GM12865 (cell line): Measurements from ENCODE around the gene GPR152.
A peak's percentile ranks its signal among the peaks of the same experiment; 100 is the strongest.
"Not testable (repeated sequence)": the region's sequence is repeated elsewhere in the genome, so short reads cannot be mapped to it uniquely, and the experiment has no call there.

ENCODE experiments used
- DNase-seq: peaks from one replicate; pipeline ENCODE4 v3.0.0; 2010; ENCODE audit warnings: low read depth
- H3K4me3 ChIP-seq: 2 replicates; pipeline ENCODE4 v1.5.1; 2011; ENCODE audit warnings: mild to moderate bottlenecking, low read depth, low read length, control low read depth
- CTCF ChIP-seq: IDR thresholded peaks from 2 replicates; pipeline ENCODE4 v1.5.1; 2011; ENCODE audit warnings: low read length, control low read depth, low read depth, inconsistent platforms; ENCODE audit not compliant: insufficient read depth; ENCODE audit errors: missing control alignments

Gene GPR152

DNA sequence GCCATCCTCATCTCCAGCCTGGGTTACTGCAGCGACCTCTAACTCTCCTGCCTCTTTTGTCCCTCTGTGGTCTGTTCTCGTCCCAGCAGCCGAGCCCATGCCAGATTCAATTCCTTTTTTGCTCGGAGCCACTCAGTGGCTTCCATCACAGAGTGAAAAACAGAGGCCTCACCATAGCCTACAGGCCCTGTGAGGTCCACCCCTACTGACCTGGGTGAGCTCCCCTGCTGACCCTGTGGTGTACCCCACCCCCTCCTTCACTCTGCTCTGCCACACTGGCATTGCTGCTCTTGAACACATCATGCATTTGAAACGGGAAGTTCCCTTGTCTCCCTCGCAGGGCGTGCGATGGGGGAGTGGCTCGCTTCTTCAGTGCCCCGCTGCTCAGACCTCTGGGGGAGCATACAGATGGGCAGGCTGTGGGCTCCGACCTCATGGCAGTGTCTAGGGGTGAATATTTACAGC lies 32.4 kb upstream of the GPR152 start:
- peak; percentile 85 for DNase-seq
- peak overlapping the region; percentile 69 for H3K4me3 ChIP-seq
- TF ChIP-seq CTCF = no peak

GRCh38 chr11:67483831-67484665 lies 31.5 kb upstream of the GPR152 start:
- peak; percentile 59 for DNase-seq
- peak overlapping the region; percentile 69 for H3K4me3 ChIP-seq
- TF ChIP-seq CTCF = no peak

- H3K4me3 ChIP-seq = peak within 1 kb of the TSS; percentile 69
- peak; percentile 99 for DNase-seq
- no peak for TF ChIP-seq CTCF
Measured at GRCh38 chr11:67482827-67483798, 30.6 kb upstream of the GPR152 start, which contains the start of gene AIP. TSS of gene AIP (plus strand) at chr11:67483026. CDS start at chr11:67483159, 133 bp downstream.

DNA sequence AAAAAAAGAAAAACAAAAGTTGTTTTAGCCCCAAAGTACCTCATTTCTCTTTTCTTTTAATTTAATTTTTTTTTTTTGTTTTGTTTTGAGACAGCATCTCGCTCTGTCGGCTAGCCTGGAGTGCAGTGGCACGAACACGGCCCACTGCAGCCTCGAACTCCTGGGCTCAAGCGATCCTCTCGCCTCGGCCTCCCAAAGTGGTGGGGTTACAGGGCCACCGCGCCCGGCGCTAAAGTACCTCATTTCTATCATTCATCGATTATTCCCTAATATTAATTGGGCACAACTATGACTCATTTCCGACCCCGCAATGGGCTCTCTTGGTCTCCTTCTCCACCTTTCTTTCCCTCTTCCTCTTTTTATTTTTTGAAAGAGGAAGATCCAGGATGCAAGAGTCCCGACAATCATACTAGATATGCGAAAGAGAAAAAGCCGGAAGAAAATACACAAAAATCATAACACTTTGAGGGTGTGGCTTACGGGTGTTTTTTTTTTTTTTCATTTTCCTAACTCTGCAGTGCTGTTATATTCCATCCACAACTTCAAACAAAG lies 29.8 kb upstream of the GPR152 start:
- no peak for TF ChIP-seq CTCF
- DNase-seq = peak; percentile 44
- peak overlapping the region; percentile 69 for H3K4me3 ChIP-seq

DNA sequence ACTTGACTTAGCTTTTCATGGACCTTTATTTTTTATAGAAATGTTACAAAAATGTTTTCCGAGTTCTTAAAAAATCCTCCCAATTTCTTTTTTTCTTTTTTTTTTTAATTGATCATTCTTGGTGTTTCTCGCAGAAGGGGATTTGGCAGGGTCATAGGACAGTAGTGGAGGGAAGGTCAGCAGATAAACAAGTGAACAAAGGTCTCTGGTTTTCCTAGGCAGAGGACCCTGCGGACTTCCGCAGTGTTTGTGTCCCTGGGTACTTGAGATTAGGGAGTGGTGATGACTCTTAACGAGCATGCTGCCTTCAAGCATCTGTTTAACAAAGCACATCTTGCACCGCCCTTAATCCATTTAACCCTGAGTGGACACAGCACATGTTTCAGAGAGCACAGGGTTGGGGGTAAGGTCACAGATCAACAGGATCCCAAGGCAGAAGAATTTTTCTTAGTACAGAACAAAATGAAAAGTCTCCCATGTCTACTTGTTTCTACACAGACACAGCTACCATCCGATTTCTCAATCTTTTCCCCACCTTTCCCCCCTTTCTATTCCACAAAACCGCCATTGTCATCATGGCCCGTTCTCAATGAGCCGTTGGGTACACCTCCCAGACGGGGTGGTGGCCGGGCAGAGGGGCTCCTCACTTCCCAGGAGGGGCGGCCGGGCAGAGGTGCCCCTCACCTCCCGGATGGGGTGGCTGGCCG lies 25.0 kb upstream of the GPR152 start:
- not testable (repeated sequence) for H3K4me3 ChIP-seq, DNase-seq

GRCh38 chr11:67476692-67477091 lies 24.2 kb upstream of the GPR152 start:
- not testable (repeated sequence) for H3K4me3 ChIP-seq, DNase-seq

DNA sequence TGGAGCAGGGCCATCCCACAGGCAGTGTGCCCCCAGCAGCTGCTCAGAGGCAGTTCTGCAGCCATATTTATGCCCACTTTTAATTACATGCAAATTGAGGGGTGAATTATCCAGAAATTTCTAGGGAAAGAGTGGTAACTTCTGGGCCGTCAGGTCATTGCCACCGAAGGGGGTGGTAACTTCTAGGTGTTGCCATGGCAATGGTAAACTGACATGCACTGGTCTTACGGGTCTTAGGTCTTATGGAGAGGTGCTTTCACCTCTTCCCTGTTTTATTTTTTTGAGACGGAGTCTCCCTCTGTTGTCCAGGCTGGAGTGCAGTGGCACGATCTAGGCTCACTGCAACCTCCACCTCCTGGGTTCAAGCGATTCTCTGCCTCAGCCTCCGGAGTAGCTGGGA lies 20.4 kb upstream of the GPR152 start:
- DNase-seq = no peak
- TF ChIP-seq CTCF = no peak
- no peak overlapping the region for H3K4me3 ChIP-seq
